Upper lobe of left lung (tissue), 6 donors: ENCODE results near the gene KCNK16. TPM values are rescaled to one million over a fixed set of nuclear protein-coding genes. Genes with fewer than 3 reads are reported as not detected.

Experiments
- ATAC-seq, 2 donors: fragments of 200-7000 bp; cut with Tn5 transposase; one replicate each; pipeline ENCODE4 v1.9.1; 2022; ENCODE audit warnings: mild to moderate bottlenecking in 2 of 2, moderate library complexity in 2 of 2; ENCODE audit not compliant: low FRiP score in 2 of 2
- DNase-seq, 2 donors: peaks; one replicate each; pipeline ENCODE4 v3.0.0-alpha.2; 2019 to 2020
- H3K27ac ChIP-seq, 4 donors: fragments of 200-600 bp; sonication (generic); one replicate each; pipeline ENCODE4 v1.5.1; 2016 to 2019
- H3K27me3 ChIP-seq, 4 donors: fragments of 200-600 bp; sonication (generic); one replicate each; pipeline ENCODE4 v1.5.1; 2017 to 2019
- H3K36me3 ChIP-seq, 4 donors: fragments of 200-600 bp; sonication (generic); one replicate each; pipeline ENCODE4 v1.5.1; 2016 to 2019
- H3K4me1 ChIP-seq, 4 donors: fragments of 200-600 bp; sonication (generic); one replicate each; pipeline ENCODE4 v1.5.1; 2018 to 2019
- H3K4me3 ChIP-seq, 4 donors: fragments of 200-600 bp; sonication (generic); one replicate each; pipeline ENCODE4 v1.5.1; 2017 to 2019; ENCODE audit warnings: mild to moderate bottlenecking in 2 of 4, moderate library complexity in 1 of 4
- H3K9me3 ChIP-seq, 4 donors: fragments of 200-600 bp; sonication (generic); one replicate each; pipeline ENCODE4 v1.5.1; 2018 to 2019
- CTCF ChIP-seq, 6 experiments: fragments of 450-650 bp in 4 of 6; fragments of 200-600 bp in 2 of 6; sonication (generic) in 2 of 6; IDR thresholded peaks; one replicate each; pipeline ENCODE4 v1.5.1; 2016 to 2019; ENCODE audit warnings: antibody characterized with exemption in 6 of 6
- EP300 ChIP-seq, 4 donors: sonication (generic); formaldehyde crosslinking; IDR thresholded peaks; one replicate each; pipeline ENCODE4 v1.5.1; 2017; ENCODE audit warnings: antibody characterized with exemption in 4 of 4, control low read depth in 2 of 4
- POLR2A ChIP-seq, 4 donors: fragments of 450-650 bp; IDR thresholded peaks; one replicate each; pipeline ENCODE4 v1.5.1; 2016 to 2017; ENCODE audit warnings: antibody characterized with exemption in 4 of 4, mild to moderate bottlenecking in 2 of 4
- POLR2AphosphoS5 ChIP-seq, 2 donors: sonication (generic); formaldehyde crosslinking; IDR thresholded peaks; one replicate each; pipeline ENCODE4 v1.5.1; 2017; ENCODE audit warnings: antibody characterized with exemption in 2 of 2
- WGBS, 2 donors: methylation state at CpG; one replicate each; pipeline ENCODE4 v1.1.5; 2017 to 2018; 5-methylcytosine and 5-hydroxymethylcytosine counted together
- total RNA-seq, 6 donors: library from RNA; depleted of rRNA in 4 of 6; stranded (reverse); fragments of >200 nt in 4 of 6; gene quantifications; one replicate each; pipeline versions ENCODE4 v1.1.0 to v1.2.1, GENCODE V29; 2016 to 2021
- donor health status: DM: no; HTN: no; CAD: no; lungs with moderate emphysema.
- donor health status: DM: no; HTN: yes; CAD: no; lungs with severe emphysema.

KCNK16 gene
- total RNA-seq, 6 donors from 2014 or later, result not detected

GRCh38 chr6:39342692-39343395, 20.3 kb upstream of the KCNK16 start:
- peak overlapping the region in 3 of 4 donors; percentile 12 to 46 (median 14) for H3K27ac ChIP-seq
- 51 to 55% methylated on average over 14 of the region's 14 CpGs for WGBS, 2 donors
- ATAC-seq (no peak), DNase-seq (no peak)
- H3K27me3 ChIP-seq, result no peaks in the 10 kb centered on the region
- H3K4me3 ChIP-seq, result no peak overlapping the region
- H3K36me3 ChIP-seq, result no peaks in the 10 kb centered on the region
- no peak for TF ChIP-seq EP300 (IDR thresholded peaks at IDR 0.05)
- no peak for TF ChIP-seq POLR2A (IDR thresholded peaks at IDR 0.05)
- no peak for TF ChIP-seq CTCF (IDR thresholded peaks at IDR 0.05)
- TF ChIP-seq POLR2AphosphoS5 (IDR thresholded peaks at IDR 0.05), result peak in 1 of 2 donors; percentile 20
- no peaks in the 10 kb centered on the region for H3K9me3 ChIP-seq
- H3K4me1 ChIP-seq, result peaks cover 3 to 38% (median 36%) of the 10 kb centered on the region in 4 donors

GRCh38 chr6:39341937-39342336, 19.4 kb upstream of the KCNK16 start:
- H3K27ac ChIP-seq, result no peak overlapping the region
- no peak for TF ChIP-seq POLR2AphosphoS5 (IDR thresholded peaks at IDR 0.05)
- no peak for TF ChIP-seq EP300 (IDR thresholded peaks at IDR 0.05)
- no peak for TF ChIP-seq POLR2A (IDR thresholded peaks at IDR 0.05)
- no peak for TF ChIP-seq CTCF (IDR thresholded peaks at IDR 0.05)
- no peak overlapping the region for H3K4me3 ChIP-seq

GRCh38 chr6:39341352-39341751, 18.9 kb upstream of the KCNK16 start:
- TF ChIP-seq EP300 (IDR thresholded peaks at IDR 0.05) (no peak), POLR2A (IDR thresholded peaks at IDR 0.05) (no peak), CTCF (IDR thresholded peaks at IDR 0.05) (no peak), POLR2AphosphoS5 (IDR thresholded peaks at IDR 0.05) (no peak)
- ATAC-seq (no peak), DNase-seq (no peak)
- Histone ChIP-seq H3K27me3 (no peaks in the 10 kb centered on the region), H3K4me1 (peaks cover 3 to 39% (median 37%) of the 10 kb centered on the region in 4 donors), H3K27ac (no peak overlapping the region), H3K36me3 (no peaks in the 10 kb centered on the region), H3K4me3 (no peak overlapping the region), H3K9me3 (no peaks in the 10 kb centered on the region)
- WGBS, 2 donors, result 82 to 85% methylated on average over 3 of the region's 3 CpGs

More at GRCh38 chr6:39341937-39342336, 19.4 kb upstream of the KCNK16 start:
- Histone ChIP-seq H3K36me3 (no peaks in the 10 kb centered on the region), H3K4me1 (peaks cover 3 to 38% (median 36%) of the 10 kb centered on the region in 4 donors), H3K27me3 (no peaks in the 10 kb centered on the region), H3K9me3 (no peaks in the 10 kb centered on the region)
- DNase-seq, result no peak
- no peak for ATAC-seq
- WGBS, 2 donors, result 68 to 76% methylated on average over 5 of the region's 5 CpGs

- Histone ChIP-seq H3K27me3 (no peaks in the 10 kb centered on the region), H3K27ac (peak overlapping the region in 3 of 4 donors; percentile 35 to 58 (median 42)), H3K36me3 (no peaks in the 10 kb centered on the region), H3K4me1 (peaks cover 9 to 45% (median 40%) of the 10 kb centered on the region in 4 donors), H3K4me3 (no peak overlapping the region), H3K9me3 (no peaks in the 10 kb centered on the region)
- peak; percentile 34 to 74 for ATAC-seq
- peak in 1 of 2 donors; percentile 79 for DNase-seq
- 8 to 22% methylated on average over 4 to 10 of the region's 10 CpGs for WGBS, 2 donors
- TF ChIP-seq CTCF (IDR thresholded peaks at IDR 0.05), result no peak
- no peak for TF ChIP-seq EP300 (IDR thresholded peaks at IDR 0.05)
- no peak for TF ChIP-seq POLR2AphosphoS5 (IDR thresholded peaks at IDR 0.05)
- TF ChIP-seq POLR2A (IDR thresholded peaks at IDR 0.05), result no peak
Measured at GRCh38 chr6:39339868-39340550, 17.5 kb upstream of the KCNK16 start.
